HFFc6 (cell line): ENCODE measurements around the gene PFKP. TPM values are rescaled to one million over a fixed set of nuclear protein-coding genes. Genes with fewer than 3 reads are reported as not detected.

ENCODE experiments used
- DNase-seq: peaks from one replicate; pipeline ENCODE4 v3.0.0-alpha.2; 2018
- H3K27ac Mint-ChIP-seq: 2 replicates; pipeline ENCODE4 v1.8.0; 2020; ENCODE audit warnings: mild to moderate bottlenecking, mixed read lengths
- H3K27me3 Mint-ChIP-seq: 2 replicates; pipeline ENCODE4 v1.8.0; 2021; ENCODE audit warnings: mild to moderate bottlenecking, moderate library complexity, mixed read lengths; ENCODE audit not compliant: insufficient read depth
- H3K36me3 Mint-ChIP-seq: 2 replicates; pipeline ENCODE4 v1.8.0; 2021; ENCODE audit warnings: low read depth, mixed read lengths
- H3K4me1 Mint-ChIP-seq: 2 replicates; pipeline ENCODE4 v1.8.0; 2020; ENCODE audit warnings: low read depth, mixed read lengths
- H3K4me3 Mint-ChIP-seq: 2 replicates; pipeline ENCODE4 v1.8.0; 2020; ENCODE audit warnings: mild to moderate bottlenecking, moderate library complexity, mixed read lengths
- H3K9me3 Mint-ChIP-seq: 2 replicates; pipeline ENCODE4 v1.8.0; 2020; ENCODE audit warnings: mild to moderate bottlenecking, mixed read lengths
- total RNA-seq, 6 experiments: library from RNA; stranded (reverse); fragmentation: NEBNext Ultra II Directional; extraction: Animal tissue kit (Norgen Biotek cat#: 25700); gene quantifications; 2 replicates in 1 of 6; 3 replicates in 5 of 6; pipeline ENCODE4 v1.2.3, GENCODE V29; 2021
- TF ChIP-seq, protein P1 (sequence below): fragments of 200-600 bp; sonication (generic); IDR thresholded peaks from 2 replicates; pipeline ENCODE4 v1.5.0; 2021; ENCODE audit warnings: antibody characterized with exemption, mild to moderate bottlenecking

Gene PFKP
- total RNA-seq, 6 experiments from 2014 or later = 131 to 173 (median 161) TPM

DNA sequence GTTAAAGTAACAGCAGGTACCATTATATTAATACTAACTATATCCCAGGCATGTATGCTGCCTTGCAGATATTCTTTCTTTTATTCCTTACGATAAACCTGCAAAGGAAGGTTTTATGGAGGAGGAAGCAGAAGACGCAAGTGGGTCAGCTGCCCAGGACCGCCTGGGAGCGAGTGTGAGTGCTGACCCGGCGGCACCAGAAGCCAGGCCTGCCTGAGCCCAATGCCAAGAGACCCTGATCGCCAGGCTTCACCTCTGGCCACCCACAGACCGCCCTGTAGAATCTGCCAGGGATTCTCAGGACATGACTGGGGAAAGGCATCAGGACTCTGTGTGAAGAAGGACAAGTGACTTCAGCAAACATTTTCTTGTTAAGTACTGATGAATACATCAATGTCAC is 78.9 kb downstream of the PFKP start:
- Mint-ChIP-seq H3K4me1 (peaks cover 3% of the 10 kb centered on the region), H3K9me3 (no peaks in the 10 kb centered on the region), H3K36me3 (peaks cover 38% of the 10 kb centered on the region), H3K27me3 (peaks cover 5% of the 10 kb centered on the region; the same call in 1 of the 2 replicates), H3K27ac (no peak overlapping the region), H3K4me3 (no peak overlapping the region)
- TF ChIP-seq, protein P1, sequence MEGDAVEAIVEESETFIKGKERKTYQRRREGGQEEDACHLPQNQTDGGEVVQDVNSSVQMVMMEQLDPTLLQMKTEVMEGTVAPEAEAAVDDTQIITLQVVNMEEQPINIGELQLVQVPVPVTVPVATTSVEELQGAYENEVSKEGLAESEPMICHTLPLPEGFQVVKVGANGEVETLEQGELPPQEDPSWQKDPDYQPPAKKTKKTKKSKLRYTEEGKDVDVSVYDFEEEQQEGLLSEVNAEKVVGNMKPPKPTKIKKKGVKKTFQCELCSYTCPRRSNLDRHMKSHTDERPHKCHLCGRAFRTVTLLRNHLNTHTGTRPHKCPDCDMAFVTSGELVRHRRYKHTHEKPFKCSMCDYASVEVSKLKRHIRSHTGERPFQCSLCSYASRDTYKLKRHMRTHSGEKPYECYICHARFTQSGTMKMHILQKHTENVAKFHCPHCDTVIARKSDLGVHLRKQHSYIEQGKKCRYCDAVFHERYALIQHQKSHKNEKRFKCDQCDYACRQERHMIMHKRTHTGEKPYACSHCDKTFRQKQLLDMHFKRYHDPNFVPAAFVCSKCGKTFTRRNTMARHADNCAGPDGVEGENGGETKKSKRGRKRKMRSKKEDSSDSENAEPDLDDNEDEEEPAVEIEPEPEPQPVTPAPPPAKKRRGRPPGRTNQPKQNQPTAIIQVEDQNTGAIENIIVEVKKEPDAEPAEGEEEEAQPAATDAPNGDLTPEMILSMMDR = no peak
- DNase-seq = no peak

DNA sequence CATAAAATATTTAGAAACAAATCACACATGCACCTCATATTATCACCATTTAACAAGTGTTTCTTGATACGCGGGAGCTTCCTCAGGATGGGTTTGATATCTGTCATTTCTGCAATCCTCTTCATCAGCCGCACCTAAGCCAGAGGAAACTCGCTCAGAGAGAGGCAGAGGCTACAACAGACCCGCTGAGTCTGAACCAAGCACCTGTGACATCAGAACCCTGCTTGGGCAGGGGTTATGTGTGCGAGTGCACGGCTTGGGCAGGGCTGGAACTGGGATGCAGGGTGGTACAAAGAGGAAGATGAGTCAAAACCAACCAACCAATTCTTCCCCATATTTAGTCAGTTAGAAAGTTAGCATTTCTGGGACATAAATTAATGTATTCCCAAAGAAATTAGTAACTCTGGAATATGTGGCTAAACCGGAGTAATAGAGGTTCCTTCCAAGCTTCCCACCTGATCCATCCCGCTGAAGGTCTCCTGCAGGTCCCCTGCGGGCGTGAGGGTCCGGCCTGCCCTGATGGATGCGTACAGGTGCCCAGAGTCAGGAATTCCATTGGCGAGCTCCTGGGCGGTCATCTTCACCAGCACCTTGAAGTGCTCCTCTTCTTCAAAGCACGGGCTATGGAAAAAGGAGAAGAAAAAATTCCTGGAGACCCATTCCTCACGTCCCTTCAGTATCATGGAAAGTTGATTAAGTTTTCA is 79.9 kb downstream of the PFKP start:
- Mint-ChIP-seq H3K27me3 (0 out of 2 replicates have a peak, but pooled peaks cover 5% of the 10 kb centered on the region), H3K27ac (no peak overlapping the region), H3K4me1 (no peaks in the 10 kb centered on the region), H3K36me3 (peaks cover 32% of the 10 kb centered on the region; the same call in 1 of the 2 replicates), H3K4me3 (no peak overlapping the region), H3K9me3 (no peaks in the 10 kb centered on the region)
- TF ChIP-seq, protein P1 = no peak
- DNase-seq = no peak

DNA sequence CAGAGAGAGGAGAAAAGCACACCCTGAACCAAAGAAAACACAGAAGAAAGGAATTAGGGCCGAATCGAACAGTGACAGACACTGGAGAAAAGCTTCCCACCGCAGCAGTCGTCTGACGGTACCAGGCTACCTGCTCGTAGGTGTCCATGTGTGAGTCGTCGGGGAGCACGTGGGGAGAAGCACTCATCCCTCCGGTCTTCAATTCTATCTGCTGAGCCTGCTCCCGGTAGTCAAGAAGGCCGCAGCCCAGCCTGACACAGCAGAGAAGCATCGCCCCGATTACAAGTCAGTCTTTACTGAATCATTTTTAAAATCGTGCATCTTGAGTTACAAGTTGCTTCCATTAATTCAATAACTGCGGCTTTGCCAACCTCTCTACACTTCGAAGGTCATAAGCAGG is 80.7 kb downstream of the PFKP start:
- TF ChIP-seq, protein P1 = no peak
- no peak for DNase-seq
- Mint-ChIP-seq H3K4me3 (no peak overlapping the region), H3K9me3 (no peaks in the 10 kb centered on the region), H3K27ac (no peak overlapping the region), H3K4me1 (no peaks in the 10 kb centered on the region), H3K36me3 (peaks cover 37% of the 10 kb centered on the region), H3K27me3 (0 out of 2 replicates have a peak, but pooled peaks cover 5% of the 10 kb centered on the region)

DNA sequence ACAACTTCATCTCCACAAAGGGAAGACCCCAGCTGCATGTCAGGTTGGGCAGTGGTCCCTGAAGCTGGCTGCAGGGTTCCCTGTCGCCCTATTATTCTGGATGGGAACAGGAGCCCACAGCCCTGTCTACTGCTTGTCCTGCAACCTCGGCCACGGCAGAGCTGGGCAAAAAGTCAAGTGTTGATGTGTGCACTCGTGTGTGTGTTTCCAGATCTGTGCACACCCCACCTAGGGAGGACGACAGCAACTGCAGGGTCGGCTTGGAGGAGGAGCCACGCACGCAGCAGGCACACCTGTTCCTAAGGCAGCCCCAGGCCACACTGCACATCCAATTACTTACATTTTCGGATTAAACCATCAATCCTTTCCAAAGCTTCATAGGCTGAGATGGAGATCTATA is 81.6 kb downstream of the PFKP start:
- Mint-ChIP-seq H3K27ac (no peak overlapping the region), H3K36me3 (peaks cover 42% of the 10 kb centered on the region), H3K4me3 (no peak overlapping the region), H3K27me3 (0 out of 2 replicates have a peak, but pooled peaks cover under 1% of the 10 kb centered on the region), H3K9me3 (no peaks in the 10 kb centered on the region), H3K4me1 (no peaks in the 10 kb centered on the region)
- no peak for DNase-seq
- TF ChIP-seq, protein P1 = no peak

DNA sequence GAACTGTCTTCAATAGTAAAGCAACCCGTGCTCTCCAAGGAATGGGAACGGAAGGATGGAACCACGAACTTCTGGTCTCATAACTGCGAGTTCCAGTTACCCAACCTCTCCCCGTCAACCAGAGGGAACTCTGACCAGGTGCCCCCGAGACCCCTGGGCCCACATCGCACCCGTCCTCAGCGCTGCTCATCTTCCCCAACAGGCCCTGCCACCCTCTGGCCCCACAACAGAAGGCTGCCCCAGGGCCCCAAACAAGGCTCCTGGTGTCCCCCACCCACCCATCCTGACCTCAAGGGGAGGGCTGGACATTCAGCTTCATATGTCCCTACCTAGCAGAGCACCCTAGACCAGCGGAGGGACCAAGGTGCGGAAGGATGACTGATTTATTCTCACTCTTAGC is 82.6 kb downstream of the PFKP start:
- TF ChIP-seq, protein P1 = no peak
- no peaks in the 10 kb centered on the region for H3K9me3 Mint-ChIP-seq
- H3K4me3 Mint-ChIP-seq = no peak overlapping the region
- H3K36me3 Mint-ChIP-seq = peaks cover 43% of the 10 kb centered on the region
- H3K27ac Mint-ChIP-seq = no peak overlapping the region; the same call in 1 of the 2 replicates
- H3K4me1 Mint-ChIP-seq = no peaks in the 10 kb centered on the region
- H3K27me3 Mint-ChIP-seq = no peaks in the 10 kb centered on the region
- no peak for DNase-seq
